NCI-H2171 (cell line): ENCODE results near the gene IL25.
"Not testable (repeated sequence)": the region's sequence is repeated elsewhere in the genome, so short reads cannot be mapped to it uniquely, and the experiment has no call there.

ENCODE experiments used
- DNase-seq: peaks from one replicate; lab custom pipeline; 2025; lab: John Stamatoyannopoulos, UW

The IL25 gene

GRCh38 chr14:23372509-23372908 is at the start of gene IL25:
TSS of gene IL25 (plus strand) at chr14:23372809.
- no peak for DNase-seq

- DNase-seq = no peak
Measured at GRCh38 chr14:23323838-23324454, 48.7 kb upstream of the IL25 start.

DNA sequence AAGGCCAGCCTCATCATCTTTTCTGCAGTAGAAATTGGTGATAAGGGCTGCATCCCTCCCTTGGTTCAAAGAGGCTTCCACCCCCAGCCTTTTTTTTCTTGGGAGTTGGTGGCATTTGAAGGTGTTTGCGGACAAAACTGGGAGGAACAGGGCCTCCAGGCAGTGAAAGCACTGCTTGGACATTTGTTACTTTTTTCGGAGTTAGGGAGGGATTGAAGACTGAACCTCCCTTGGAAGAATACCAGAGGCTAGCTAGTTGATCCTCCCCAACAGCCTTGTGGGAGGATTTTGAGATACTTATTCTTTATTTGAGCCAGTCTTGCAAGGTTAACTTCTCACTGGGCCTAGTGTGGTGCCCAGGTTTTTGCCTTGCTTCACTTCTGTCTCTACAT is 48.2 kb upstream of the IL25 start:
- DNase-seq = no peak

DNA sequence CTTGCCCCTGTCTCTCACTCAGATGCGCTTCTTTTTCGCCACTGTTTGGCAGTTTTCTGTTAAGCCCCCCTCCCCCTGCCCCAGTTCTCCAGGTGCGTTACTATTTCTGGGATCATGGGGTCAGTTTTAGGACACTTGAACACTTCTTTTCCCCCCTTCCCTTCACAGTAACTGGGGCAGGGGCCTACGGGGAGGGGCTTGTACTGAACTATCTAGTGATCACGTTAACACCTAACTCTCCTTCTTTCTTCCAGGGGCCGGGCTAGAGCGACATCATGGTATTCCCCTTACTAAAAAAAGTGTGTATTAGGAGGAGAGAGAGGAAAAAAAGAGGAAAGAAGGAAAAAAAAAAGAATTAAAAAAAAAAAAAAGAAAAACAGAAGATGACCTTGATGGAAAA is 47.6 kb upstream of the IL25 start:
- DNase-seq = no peak

- not testable (repeated sequence) for DNase-seq
Measured at GRCh38 chr14:23325746-23326145, 46.9 kb upstream of the IL25 start.

GRCh38 chr14:23326491-23327332 is 45.9 kb upstream of the IL25 start:
- DNase-seq = no peak

GRCh38 chr14:23327947-23328744 is 44.5 kb upstream of the IL25 start:
- peak; percentile 63 for DNase-seq

- DNase-seq = no peak
Measured at GRCh38 chr14:23335623-23336022, 37.0 kb upstream of the IL25 start.

DNA sequence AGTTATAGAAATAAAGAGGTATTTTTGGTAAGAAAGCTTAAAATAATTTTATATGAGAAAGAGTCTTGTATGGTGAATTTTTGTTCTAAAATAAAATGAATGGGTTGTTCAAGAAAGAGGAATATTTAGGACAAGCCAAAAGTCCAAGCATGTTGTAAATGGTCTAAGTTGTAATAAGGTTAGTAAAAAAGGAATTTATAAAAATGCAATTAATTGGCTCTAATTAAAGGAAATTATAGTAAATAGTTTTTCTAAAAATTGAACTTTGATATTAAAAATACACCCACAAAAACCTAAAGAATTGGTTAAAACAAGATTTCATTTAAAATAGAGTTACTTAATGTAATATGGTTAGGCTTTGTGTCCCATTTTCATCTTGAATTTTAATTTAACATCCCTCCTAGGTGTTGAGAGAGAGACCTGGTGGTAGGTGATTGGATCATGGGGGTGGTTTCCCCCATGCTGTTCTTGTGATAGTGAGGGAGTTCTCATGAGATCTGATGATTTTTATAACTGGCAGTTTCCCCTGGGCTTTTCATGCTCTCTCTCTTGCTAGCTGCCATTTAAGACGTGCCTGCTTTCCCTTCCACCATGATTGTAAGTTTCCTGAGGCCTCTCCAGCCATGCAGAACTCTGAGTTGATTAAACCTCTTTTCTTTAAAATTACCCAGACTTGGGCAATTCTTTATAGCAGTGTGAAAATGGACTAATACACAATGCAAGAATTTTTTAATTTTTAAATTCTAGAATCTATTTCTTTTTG is 32.9 kb upstream of the IL25 start:
- no peak for DNase-seq

DNA sequence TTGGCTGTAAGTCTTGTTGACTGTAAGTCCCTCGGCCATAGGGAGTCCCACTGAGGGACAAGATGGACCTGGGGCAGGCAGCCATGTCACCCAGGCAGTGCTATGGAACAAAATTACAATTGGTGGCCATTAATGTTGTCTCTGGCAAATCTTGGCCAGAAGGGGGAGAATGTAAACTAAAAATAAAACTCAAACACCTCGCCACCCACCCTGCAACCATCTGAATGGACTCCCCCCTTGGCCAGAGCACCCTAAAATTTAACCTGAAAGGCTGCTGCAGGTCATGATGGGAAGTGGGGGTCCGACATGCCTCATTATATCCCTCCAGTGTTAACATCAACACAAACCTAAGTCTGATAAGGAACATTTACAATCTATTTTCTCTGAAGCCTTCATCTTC is 28.1 kb upstream of the IL25 start:
- DNase-seq = no peak

DNA sequence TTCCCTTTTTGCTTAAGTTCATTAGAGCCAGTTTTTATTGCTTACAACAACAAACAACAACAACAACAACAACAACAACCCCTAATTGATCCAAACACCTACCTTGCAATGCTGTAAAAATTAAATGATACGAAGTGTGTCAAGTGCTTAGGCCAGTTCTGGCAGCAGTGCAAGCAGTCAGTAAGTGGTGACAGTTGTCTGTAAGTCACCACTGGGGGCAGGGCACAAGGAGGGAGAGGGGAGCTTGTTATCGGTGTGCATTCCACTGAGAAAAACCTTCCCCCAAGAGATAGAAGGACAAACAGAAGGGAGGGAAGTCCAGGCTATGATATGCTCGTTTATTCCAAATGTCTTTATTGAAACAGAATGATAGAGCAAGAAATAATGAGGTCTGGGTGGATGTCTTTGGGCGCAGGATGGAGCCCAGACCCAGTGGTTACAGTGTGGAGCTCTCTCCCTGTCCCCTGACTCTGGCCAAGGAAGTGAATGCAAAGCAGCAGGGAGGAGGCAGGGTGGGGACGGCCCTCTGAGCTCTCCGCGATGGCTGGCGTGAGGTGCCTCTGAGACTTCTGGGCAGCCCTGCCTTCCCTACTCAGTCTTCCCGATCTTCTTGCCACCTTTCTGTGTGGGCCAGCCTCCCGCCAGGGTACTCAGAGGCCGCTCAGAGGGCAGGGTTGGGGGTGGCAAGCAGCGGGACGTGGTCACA is 26.5 kb upstream of the IL25 start:
- DNase-seq = no peak

DNA sequence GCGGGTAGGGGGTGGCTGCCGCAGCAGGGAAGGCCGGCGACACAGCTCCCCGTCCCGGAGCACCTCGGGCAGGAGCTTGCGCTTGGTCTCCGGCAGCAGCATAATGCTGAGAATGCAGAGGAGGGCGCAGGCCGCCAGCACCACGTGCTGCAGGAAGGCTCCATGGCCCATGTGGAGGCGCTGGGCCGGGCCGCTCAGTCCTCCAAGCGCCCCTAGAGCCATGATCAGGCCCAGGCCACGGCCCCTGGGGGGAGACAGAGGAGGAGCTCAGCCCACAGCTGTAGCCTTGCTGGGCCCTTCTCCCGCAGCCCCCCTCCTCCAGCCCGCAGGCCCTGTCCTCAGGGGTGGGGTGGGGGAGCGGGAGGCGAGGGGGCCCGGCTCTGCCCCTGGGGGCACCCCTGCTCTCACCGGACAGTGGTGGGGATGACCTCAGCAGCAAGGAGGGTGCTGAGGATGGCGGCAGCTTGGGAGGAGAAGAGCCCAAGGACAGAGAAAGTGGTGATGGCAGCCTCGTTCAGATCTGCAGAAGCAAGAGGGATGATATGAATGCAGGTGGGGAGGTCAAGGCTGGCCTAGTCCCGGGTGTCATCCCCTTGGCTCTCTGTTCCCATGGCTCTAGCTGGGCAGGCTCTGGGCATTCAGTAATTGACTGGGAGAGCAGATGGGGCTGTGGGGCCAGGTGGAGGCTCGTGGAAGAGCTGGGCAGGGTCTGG is 25.8 kb upstream of the IL25 start:
- DNase-seq = no peak

DNA sequence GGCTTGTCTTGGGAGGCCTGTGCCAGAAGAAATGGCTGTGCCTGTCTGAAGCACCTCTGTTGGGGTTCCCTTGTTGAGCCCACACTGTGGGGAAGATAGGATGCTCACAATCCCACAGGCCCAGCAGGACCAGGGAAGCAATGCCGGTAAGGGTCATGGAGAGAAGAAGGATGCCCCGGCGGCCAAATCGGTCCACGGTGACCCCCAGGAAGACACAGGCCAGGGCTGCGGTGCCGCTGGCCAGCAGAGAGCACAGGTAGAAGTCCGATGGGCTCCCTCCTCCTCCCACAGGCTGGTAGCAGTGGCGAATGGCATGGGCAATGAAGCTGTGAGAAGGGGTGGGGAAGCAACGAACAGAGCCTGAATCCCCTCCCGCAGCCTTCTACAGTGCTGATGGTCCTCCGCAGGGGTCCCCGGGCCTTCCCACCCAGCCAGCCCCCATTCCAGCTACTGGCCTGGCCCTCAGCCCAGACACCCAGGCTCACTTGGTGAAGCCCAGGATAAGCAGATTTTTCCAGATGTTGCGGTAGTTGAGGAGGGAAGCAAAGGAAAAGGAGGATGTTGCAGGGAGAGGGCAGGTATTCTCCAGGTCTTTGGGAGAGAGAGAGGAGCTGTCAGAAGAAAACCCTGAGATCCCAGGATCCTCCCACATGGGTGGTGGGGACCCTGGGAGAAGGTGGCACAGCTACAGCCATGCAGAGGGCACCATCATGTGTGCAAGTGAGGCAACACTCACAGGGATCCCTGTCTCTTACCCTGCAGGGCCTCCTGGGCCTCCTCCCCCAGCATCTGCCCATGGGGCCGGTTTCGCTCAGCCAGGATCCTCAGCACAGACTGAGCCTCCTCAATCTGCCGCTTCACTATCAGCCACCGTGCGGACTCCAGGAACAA is 25.0 kb upstream of the IL25 start:
- DNase-seq = no peak

DNA sequence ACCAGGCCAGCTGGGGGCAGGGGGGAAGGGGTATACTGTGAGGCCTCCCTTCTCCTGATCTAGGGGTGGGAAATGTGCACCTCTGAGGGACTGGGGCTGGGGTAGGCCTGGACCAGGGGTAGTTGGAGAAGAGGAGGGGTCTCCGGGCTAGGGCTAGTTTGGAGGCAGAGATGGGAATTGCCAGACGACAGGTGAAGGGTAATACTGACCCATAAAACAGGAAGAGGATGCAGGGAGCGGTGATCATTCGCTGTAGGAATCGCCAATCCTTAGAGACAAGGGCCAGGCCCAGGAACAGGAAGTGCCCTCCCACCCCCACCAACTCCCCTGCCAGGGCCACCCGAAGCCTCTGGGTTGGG is 24.3 kb upstream of the IL25 start:
- no peak for DNase-seq

DNA sequence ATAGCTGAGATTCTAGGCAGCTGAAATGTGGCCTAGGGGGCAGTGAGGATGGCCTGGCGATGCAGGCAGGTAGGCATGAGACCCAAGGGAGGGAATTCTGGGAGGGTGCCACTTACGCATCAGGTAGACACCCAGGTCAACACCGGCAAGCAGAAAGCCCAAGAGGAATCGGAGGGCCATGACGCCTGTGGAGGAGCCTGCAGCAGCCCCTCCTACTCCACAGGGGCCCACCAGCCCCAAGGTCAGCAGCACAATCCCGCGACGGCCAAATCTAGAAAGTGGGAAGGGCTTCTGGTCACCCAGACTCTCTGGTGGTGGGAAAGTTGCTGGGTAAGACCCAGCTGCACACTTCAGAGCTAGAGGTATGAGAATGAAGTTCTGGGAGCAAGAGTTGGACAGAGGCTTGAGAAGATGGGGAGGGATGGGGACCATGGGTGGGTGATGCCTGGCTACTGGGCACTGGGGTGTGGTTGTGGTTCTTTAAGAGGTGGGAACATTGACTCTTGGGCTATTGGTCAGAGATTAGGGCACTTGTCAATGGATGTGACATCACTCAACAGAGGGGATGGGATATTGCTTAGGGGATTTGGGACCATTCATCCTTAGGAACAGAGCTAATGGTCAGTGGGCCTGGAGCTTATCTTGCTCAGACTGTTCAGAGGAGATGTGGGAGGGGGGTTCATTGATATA is 23.3 kb upstream of the IL25 start:
- no peak for DNase-seq

GRCh38 chr14:23351681-23352505 is 20.7 kb upstream of the IL25 start:
- no peak for DNase-seq

DNA sequence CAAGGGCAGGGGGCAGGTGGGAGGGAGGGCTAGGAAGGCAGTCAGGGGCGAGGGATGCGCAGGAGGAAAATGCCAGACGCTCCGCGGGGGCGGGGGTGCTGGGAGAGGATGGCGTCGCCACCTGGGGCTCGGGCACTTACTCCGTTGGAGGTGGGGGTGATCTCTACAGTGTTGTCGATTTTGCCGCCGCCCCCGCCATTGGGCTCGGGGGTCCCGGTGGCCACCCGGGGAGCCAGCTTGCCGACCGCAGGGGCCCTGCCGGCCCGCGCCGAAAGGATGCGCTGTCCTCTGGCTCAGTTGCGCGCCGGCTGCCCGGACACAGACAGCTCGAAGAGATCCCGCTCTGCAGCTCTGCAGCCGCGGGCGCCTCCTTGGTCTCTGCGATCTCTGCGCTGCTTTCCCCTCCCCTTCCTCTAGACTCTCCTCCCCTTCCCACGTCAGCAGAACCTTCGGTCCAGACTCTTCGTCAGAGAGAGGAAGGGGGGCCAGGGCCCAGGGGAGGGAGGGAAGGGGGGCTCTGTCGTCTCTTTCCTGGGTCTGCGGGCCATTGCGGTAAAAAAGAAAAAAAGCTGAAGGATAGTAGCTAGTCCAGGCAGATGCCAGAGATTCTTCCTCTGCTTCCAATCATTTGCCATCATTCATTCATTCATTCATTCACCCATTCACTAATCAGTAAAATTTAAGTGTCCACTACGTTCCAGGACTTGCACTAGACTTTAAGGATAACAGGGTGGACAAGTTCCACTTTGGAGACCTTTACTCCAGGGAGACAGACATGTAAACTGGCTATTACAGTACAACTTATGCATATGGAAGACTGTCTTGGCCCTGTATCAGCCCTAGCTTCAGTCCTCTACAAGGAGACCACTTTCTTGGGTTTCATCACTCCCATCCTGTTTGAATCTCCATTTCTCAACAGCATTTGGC is 19.8 kb upstream of the IL25 start, which contains the start of gene SLC22A17:
Gene SLC22A17 (minus strand): TSS at position 382 of the 927 bp plus-strand sequence.
- DNase-seq = peak; percentile 79
